K562 (cell line): ENCODE results near the gene CD19. TPM values are rescaled to one million over a fixed set of nuclear protein-coding genes. Genes with fewer than 3 reads are reported as not detected.

Experiments
- ATAC-seq: fragments of 200-7000 bp; cut with Tn5 transposase; 3 replicates; pipeline ENCODE4 v1.9.1; 2020; ENCODE audit warnings: moderate library complexity
- BruUV-seq: library from RNA; stranded (reverse); fragments of 400-500 nt; replicated peaks from 2 replicates; lab custom pipeline; 2021; lab: Mats Ljungman, UMichigan
- CTCF ChIA-PET: fragments of 300-600 bp; formaldehyde crosslinking; extraction: SDS; loops from one replicate; lab custom pipeline; 2021; ENCODE audit warnings: low intra/inter-chr PET ratio; lab: Yijun Ruan, JAX
- POLR2A ChIA-PET: fragments of 300-600, 350-650 bp; sonication (Branson Sonifier 250); formaldehyde crosslinking; extraction: SDS; loops from one replicate; lab custom pipeline; 2021; ENCODE audit warnings: antibody characterized with exemption, inconsistent platforms; lab: Yijun Ruan, JAX
- DNase-seq, 4 experiments: peaks; one replicate each; pipeline versions ENCODE4 v3.0.0 to v3.0.0-alpha.2; 2011 to 2018; ENCODE audit warnings: low spot score in 3 of 4, mixed read lengths in 3 of 4; ENCODE audit errors: extremely low read depth in 1 of 4
- FAIRE-seq: peaks from 2 replicates; lab custom pipeline; 2011; peaks lifted over from hg19 to GRCh38; lab: Jason Lieb, UNC
- H2AFZ ChIP-seq: 2 replicates; pipeline ENCODE4 v1.6.0; 2011; ENCODE audit warnings: low read depth, low read length, control low read depth, inconsistent platforms
- H3K27ac ChIP-seq: fragments of 200-600 bp; 3 replicates; pipeline ENCODE4 v1.8.0; 2011; ENCODE audit warnings: low read depth, mild to moderate bottlenecking, control low read depth, inconsistent platforms, low read length, moderate library complexity, mixed read lengths; ENCODE audit errors: extremely low read depth
- H3K27me3 ChIP-seq, 2 experiments: fragments of 300-600 bp in 1 of 2; 2 replicates in 1 of 2; 3 replicates in 1 of 2; pipeline versions ENCODE4 v1.6.0 to v1.8.0; 2011; ENCODE audit warnings: inconsistent platforms in 2 of 2, low read length in 2 of 2, mild to moderate bottlenecking in 1 of 2, mixed read lengths in 1 of 2, moderate library complexity in 1 of 2; ENCODE audit not compliant: control insufficient read depth in 2 of 2, insufficient read depth in 2 of 2
- H3K36me3 ChIP-seq: fragments of 300-600 bp; 3 replicates; pipeline ENCODE4 v1.8.0; 2011; ENCODE audit warnings: mild to moderate bottlenecking, low read length, inconsistent platforms; ENCODE audit not compliant: control insufficient read depth, insufficient read depth
- H3K4me1 ChIP-seq, 2 experiments: fragments of 200-600 bp in 1 of 2; replicated peaks in 1 of 2; 2 replicates in 1 of 2; 3 replicates in 1 of 2; pipeline versions ENCODE4 v1.5.1 to v1.8.0; 2011; ENCODE audit warnings: inconsistent platforms in 2 of 2, low read length in 2 of 2, mild to moderate bottlenecking in 1 of 2, mixed read lengths in 1 of 2, moderate library complexity in 1 of 2; ENCODE audit not compliant: control insufficient read depth in 2 of 2, insufficient read depth in 2 of 2
- H3K4me2 ChIP-seq: 2 replicates; pipeline ENCODE4 v1.6.1; 2011; ENCODE audit warnings: low read length, control low read depth, inconsistent platforms, mixed read lengths; ENCODE audit not compliant: insufficient read depth
- H3K4me3 ChIP-seq: fragments of 200-600 bp; sonication (generic), shearing (Covaris generic); 2 replicates; pipeline ENCODE4 v1.5.1; 2016; ENCODE audit warnings: control low read depth, inconsistent platforms
- H3K79me2 ChIP-seq: fragments of 200-600 bp; 3 replicates; pipeline ENCODE4 v1.8.0; 2011; ENCODE audit warnings: low read length, inconsistent platforms; ENCODE audit not compliant: control insufficient read depth, insufficient read depth
- H3K9ac ChIP-seq, 2 experiments: 2 replicates each; pipeline versions ENCODE4 v1.6.0 to v1.6.1; 2011; ENCODE audit warnings: low read depth in 2 of 2, low read length in 2 of 2, control low read depth in 1 of 2, inconsistent platforms in 1 of 2, mild to moderate bottlenecking in 1 of 2, mixed read lengths in 1 of 2; ENCODE audit not compliant: insufficient read depth in 1 of 2
- H3K9me1 ChIP-seq: one replicate; pipeline ENCODE4 v1.6.0; 2011; ENCODE audit warnings: inconsistent platforms, mild to moderate bottlenecking, low read length, moderate library complexity; ENCODE audit not compliant: control insufficient read depth, insufficient read depth
- H3K9me3 ChIP-seq: replicated peaks from 2 replicates; pipeline ENCODE4 v1.5.1; 2011; ENCODE audit warnings: low read depth, low read length, inconsistent platforms; ENCODE audit not compliant: control insufficient read depth, insufficient read depth
- H4K20me1 ChIP-seq: replicated peaks from 2 replicates; pipeline ENCODE4 v1.6.1; 2011; ENCODE audit warnings: low read length, inconsistent platforms, mixed read lengths; ENCODE audit not compliant: control insufficient read depth, insufficient read depth
- BCOR ChIP-seq: fragments of 450-650 bp; IDR thresholded peaks from 2 replicates; pipeline ENCODE4 v1.6.1; 2016
- FOXK1 ChIP-seq: sonication (generic); formaldehyde crosslinking; IDR thresholded peaks from 2 replicates; pipeline ENCODE4 v1.8.0; 2022; ENCODE audit warnings: missing genetic modification reagents, mild to moderate bottlenecking, borderline replicate concordance
- KDM1A ChIP-seq, 2 experiments: fragments of 450-650 bp; IDR thresholded peaks; 2 replicates each; pipeline ENCODE4 v1.6.1; 2016; ENCODE audit warnings: mild to moderate bottlenecking in 2 of 2
- WGBS: fragments of 100-300 bp; shearing (Covaris generic); methylation state at CpG from one replicate; pipeline ENCODE4 v1.1.6; 2016; ENCODE audit warnings: low coverage, mixed read lengths; ENCODE audit not compliant: insufficient coverage; ENCODE audit errors: missing lambda C conversion rate; 5-methylcytosine and 5-hydroxymethylcytosine counted together
- in situ Hi-C: fragments of 300-500 bp; cut with MboI; formaldehyde crosslinking; loops from 4 replicates; pipeline ENCODE4 v1.15.0; 2018; ENCODE audit warnings: inconsistent platforms, mixed read lengths
- intact Hi-C: fragments of 100-400 bp; cut with micrococcal nuclease; formaldehyde crosslinking; loops from 2 replicates; pipeline ENCODE4 v1.14.2; 2022
- polyA plus RNA-seq, 8 experiments: library from polyadenylated mRNA; depleted of rRNA in 4 of 8; stranded (reverse) in 5 of 8; unstranded in 3 of 8; fragments of >200 nt; fragmentation: Nextera tagmentation in 2 of 8; fragmentation: Illumina TruSeq in 1 of 8; extraction: Ambion mirVana in 2 of 8; extraction: Trizol in 1 of 8; gene quantifications; 2 replicates each; pipeline versions ENCODE4 v1.2.1 to v1.2.3, GENCODE V29; 2011 to 2014; ENCODE audit warnings: inconsistent platforms in 1 of 8, missing spikeins in 1 of 8
- total RNA-seq, 7 experiments: library from RNA; depleted of rRNA in 6 of 7; stranded (reverse); fragments of >200 nt in 6 of 7; fragmentation: Illumina TruSeq in 2 of 7; extraction: Trizol in 2 of 7; gene quantifications; 2 replicates each; pipeline versions ENCODE4 v1.2.1 to v1.2.3, GENCODE V29; 2011 to 2021; ENCODE audit warnings: low replicate concordance in 1 of 7
- TF ChIP-seq, protein P1 (sequence below): fragments of 450-650 bp; IDR thresholded peaks from 2 replicates; pipeline ENCODE4 v1.6.1; 2018; ENCODE audit not compliant: partially characterized antibody
- TF ChIP-seq, protein P2 (sequence below): fragments of 250-450 bp; sonication (Bioruptor Pico); IDR thresholded peaks from 2 replicates; pipeline ENCODE4 v1.9.0; 2021; ENCODE audit warnings: mild to moderate bottlenecking
- TF ChIP-seq, protein P3 (sequence below): fragments of 450-650 bp; formaldehyde crosslinking; IDR thresholded peaks from 2 replicates; pipeline ENCODE4 v1.4.0; 2020; ENCODE audit warnings: mild to moderate bottlenecking, mixed read lengths

CD19 gene
- total and polyA plus RNA-seq, 9 of the 15 experiments (the other 6 are each of a cell fraction or from before 2014, with no cell fraction given): 0.27 to 3.7 (median 2.0) TPM; not detected in 1

DNA sequence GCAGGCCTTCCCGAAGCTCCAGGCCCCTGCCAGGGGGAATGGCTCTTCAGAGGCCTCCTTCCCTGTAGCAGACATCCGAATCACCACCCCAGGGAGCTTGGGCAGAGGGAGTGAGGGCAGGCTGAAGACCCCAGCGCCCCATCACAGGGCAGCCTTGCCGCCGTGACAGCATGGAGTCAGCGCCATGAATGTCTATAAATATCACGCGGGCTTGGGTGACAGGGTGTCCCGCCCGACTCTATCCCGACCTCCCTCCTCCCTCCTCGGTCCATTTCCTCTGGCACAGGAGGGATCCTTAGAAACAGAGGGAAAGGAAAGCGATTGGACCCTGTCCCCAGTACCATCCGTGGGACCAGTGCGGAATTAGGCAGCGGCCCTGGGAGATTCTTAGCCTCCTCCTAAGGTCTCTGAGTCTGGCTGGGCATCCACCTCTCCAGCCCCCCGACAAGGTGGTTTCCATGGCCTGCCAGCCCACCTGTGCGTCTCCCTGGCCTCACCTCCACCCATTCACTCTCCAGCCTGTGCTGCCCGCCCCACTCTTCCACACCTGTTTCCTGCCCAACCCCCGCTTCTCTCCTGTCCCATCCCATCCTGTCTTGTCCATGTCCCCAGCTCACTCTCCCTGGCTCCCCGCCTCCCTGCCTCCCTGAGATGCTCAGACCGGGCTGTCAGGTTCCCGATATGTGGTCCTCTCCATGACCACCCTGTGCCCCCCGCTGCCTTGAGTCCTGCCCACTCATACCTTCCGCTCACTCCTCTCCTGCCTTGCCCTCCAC is 48.4 kb upstream of the CD19 start (continued):
- no peak for TF ChIP-seq FOXK1
- TF ChIP-seq, protein P1, sequence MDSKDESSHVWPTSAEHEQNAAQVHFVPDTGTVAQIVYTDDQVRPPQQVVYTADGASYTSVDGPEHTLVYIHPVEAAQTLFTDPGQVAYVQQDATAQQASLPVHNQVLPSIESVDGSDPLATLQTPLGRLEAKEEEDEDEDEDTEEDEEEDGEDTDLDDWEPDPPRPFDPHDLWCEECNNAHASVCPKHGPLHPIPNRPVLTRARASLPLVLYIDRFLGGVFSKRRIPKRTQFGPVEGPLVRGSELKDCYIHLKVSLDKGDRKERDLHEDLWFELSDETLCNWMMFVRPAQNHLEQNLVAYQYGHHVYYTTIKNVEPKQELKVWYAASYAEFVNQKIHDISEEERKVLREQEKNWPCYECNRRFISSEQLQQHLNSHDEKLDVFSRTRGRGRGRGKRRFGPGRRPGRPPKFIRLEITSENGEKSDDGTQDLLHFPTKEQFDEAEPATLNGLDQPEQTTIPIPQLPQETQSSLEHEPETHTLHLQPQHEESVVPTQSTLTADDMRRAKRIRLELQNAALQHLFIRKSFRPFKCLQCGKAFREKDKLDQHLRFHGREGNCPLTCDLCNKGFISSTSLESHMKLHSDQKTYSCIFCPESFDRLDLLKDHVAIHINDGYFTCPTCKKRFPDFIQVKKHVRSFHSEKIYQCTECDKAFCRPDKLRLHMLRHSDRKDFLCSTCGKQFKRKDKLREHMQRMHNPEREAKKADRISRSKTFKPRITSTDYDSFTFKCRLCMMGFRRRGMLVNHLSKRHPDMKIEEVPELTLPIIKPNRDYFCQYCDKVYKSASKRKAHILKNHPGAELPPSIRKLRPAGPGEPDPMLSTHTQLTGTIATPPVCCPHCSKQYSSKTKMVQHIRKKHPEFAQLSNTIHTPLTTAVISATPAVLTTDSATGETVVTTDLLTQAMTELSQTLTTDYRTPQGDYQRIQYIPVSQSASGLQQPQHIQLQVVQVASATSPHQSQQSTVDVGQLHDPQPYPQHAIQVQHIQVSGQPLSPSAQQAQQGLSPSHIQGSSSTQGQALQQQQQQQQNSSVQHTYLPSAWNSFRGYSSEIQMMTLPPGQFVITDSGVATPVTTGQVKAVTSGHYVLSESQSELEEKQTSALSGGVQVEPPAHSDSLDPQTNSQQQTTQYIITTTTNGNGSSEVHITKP: no peak
- TF ChIP-seq, protein P2, sequence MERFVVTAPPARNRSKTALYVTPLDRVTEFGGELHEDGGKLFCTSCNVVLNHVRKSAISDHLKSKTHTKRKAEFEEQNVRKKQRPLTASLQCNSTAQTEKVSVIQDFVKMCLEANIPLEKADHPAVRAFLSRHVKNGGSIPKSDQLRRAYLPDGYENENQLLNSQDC: no peak

DNA sequence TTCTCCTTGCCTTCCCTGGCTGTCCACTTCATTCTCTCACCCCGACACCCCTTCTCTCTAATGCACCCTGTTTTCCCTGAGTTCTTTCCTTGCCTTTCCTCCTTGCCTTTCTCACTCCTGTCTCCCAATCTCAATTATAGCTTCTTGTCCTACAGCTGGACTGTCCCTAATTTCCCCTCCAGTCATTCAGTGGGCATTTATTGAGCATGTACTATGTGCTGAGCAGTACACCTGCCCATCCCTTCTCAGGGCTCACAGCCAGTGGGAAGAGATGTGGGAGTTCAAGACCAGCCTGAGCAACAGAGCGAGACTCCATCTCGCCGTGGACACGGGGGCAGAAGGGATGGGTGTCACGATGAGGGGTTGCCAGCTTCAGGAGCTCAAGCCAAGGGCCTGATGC is 47.7 kb upstream of the CD19 start:
- DNase-seq (no peak), FAIRE-seq (no peak), ATAC-seq (no peak)
- no peaks in the 10 kb centered on the region for H3K9me1 ChIP-seq
- TF ChIP-seq BCOR: peak; percentile 33; the same call in 1 of the 2 replicates
- TF ChIP-seq, protein P3, sequence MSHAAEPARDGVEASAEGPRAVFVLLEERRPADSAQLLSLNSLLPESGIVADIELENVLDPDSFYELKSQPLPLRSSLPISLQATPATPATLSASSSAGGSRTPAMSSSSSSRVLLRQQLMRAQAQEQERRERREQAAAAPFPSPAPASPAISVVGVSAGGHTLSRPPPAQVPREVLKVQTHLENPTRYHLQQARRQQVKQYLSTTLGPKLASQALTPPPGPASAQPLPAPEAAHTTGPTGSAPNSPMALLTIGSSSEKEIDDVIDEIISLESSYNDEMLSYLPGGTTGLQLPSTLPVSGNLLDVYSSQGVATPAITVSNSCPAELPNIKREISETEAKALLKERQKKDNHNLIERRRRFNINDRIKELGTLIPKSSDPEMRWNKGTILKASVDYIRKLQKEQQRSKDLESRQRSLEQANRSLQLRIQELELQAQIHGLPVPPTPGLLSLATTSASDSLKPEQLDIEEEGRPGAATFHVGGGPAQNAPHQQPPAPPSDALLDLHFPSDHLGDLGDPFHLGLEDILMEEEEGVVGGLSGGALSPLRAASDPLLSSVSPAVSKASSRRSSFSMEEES (CRISPR knock-in tag): no peak
- TF ChIP-seq KDM1A (IDR thresholded peaks at IDR 0.05): 0 out of 4 replicates have a peak, but pooled peaks of 1 of the 2 experiments have one; percentile 11
- intact Hi-C loops (loop anchor here (5.0 kb wide), 2 partner anchors 37 to 53 kb away; partner anchors contain the start of gene TUFM), in situ Hi-C loops (no loop called here)
- H3K9me3 ChIP-seq: no peaks in the 10 kb centered on the region
- 43% methylated on average over 5 of the region's 6 CpGs for WGBS
- POLR2A ChIA-PET: interaction anchor here (0.6 kb wide), 1 partner anchor 9 kb away, joined by 3 read pairs; no protein-coding TSS in a partner anchor
- H3K4me2 ChIP-seq: no peak overlapping the region
- peaks cover 5% of the 10 kb centered on the region for H3K79me2 ChIP-seq
- BruUV-seq: no TSS peak
- H3K36me3 ChIP-seq: no peaks in the 10 kb centered on the region
- no peaks in the 10 kb centered on the region for H3K27me3 ChIP-seq
- H2AFZ ChIP-seq: no peak overlapping the region
- H3K4me1 ChIP-seq: peaks cover 9 to 34% of the 10 kb centered on the region in 2 experiments; a peak in 4 of 5 replicates
- H4K20me1 ChIP-seq: no peaks in the 10 kb centered on the region
- peak overlapping the region in 1 of 2 experiments; percentile 1; a peak in 1 of 4 replicates for H3K9ac ChIP-seq
- CTCF ChIA-PET: no interaction called here
- H3K27ac ChIP-seq: no peak overlapping the region
- H3K4me3 ChIP-seq: no peak overlapping the region
